Spleen (tissue), 11 donors: ENCODE data around the gene ANKRD28. TPM values are rescaled to one million over a fixed set of nuclear protein-coding genes. Genes with fewer than 3 reads are reported as not detected.

Experiments used
- DNase-seq: peaks from one replicate; pipeline ENCODE4 v3.0.0-alpha.2; 2020
- H3K27ac ChIP-seq, 8 donors: fragments of 200-600 bp; sonication (generic) in 7 of 8; 1 replicate in 4 of 8; 2 replicates in 4 of 8; pipeline versions ENCODE4 v1.5.0 to v1.8.0; 2016 to 2021; ENCODE audit warnings: inconsistent platforms in 4 of 8, mild to moderate bottlenecking in 4 of 8, moderate library complexity in 1 of 8
- H3K27me3 ChIP-seq, 7 donors: fragments of 200-600 bp; sonication (generic) in 6 of 7; replicated peaks in 1 of 7; 1 replicate in 4 of 7; 2 replicates in 3 of 7; pipeline versions ENCODE4 v1.5.0 to v1.8.0; 2016 to 2021; ENCODE audit warnings: inconsistent platforms in 3 of 7, mild to moderate bottlenecking in 1 of 7
- H3K36me3 ChIP-seq, 6 donors: fragments of 200-600 bp; sonication (generic) in 5 of 6; 1 replicate in 4 of 6; 2 replicates in 2 of 6; pipeline versions ENCODE4 v1.5.0 to v1.8.0; 2016 to 2021; ENCODE audit warnings: inconsistent platforms in 2 of 6
- H3K4me1 ChIP-seq, 6 donors: fragments of 200-600 bp; sonication (generic) in 5 of 6; 1 replicate in 3 of 6; 2 replicates in 3 of 6; pipeline versions ENCODE4 v1.5.0 to v1.8.0; 2016 to 2021; ENCODE audit warnings: inconsistent platforms in 3 of 6
- H3K4me3 ChIP-seq, 8 donors: fragments of 200-600 bp; sonication (generic) in 7 of 8; 1 replicate in 4 of 8; 2 replicates in 4 of 8; pipeline versions ENCODE4 v1.5.0 to v1.8.0; 2016 to 2021; ENCODE audit warnings: inconsistent platforms in 4 of 8, mild to moderate bottlenecking in 4 of 8, moderate library complexity in 2 of 8
- H3K9me3 ChIP-seq, 8 donors: fragments of 200-600 bp; sonication (generic) in 7 of 8; 1 replicate in 4 of 8; 2 replicates in 4 of 8; pipeline versions ENCODE4 v1.5.0 to v1.8.0; 2016 to 2021; ENCODE audit warnings: inconsistent platforms in 4 of 8
- POLR2A ChIP-seq, 3 donors: fragments of 450-650 bp; IDR thresholded peaks; one replicate each; pipeline ENCODE4 v1.5.1; 2017; ENCODE audit warnings: antibody characterized with exemption in 3 of 3, mild to moderate bottlenecking in 1 of 3
- POLR2AphosphoS5 ChIP-seq, 3 donors: sonication (generic); formaldehyde crosslinking; IDR thresholded peaks; one replicate each; pipeline ENCODE4 v1.5.1; 2017; ENCODE audit warnings: antibody characterized with exemption in 3 of 3
- WGBS, 5 donors: extraction: QIAGEN DNeasy Blood & Tissue Kit in 3 of 5; methylation state at CpG; one replicate each; pipeline versions ENCODE4 v1.1.5 to v1.1.7; 2013 to 2018; 5-methylcytosine and 5-hydroxymethylcytosine counted together
- intact Hi-C: fragments of 100-400 bp; cut with DNase I; formaldehyde crosslinking; loops from one replicate; pipeline ENCODE4 v1.15.0; 2023; ENCODE audit warnings: low total_unique reads
- polyA plus RNA-seq, 3 donors: library from polyadenylated mRNA; stranded (reverse); fragments of 200-250 nt; gene quantifications; one replicate each; pipeline ENCODE4 v1.2.1, GENCODE V29; 2013
- total RNA-seq, 7 donors: library from RNA; depleted of rRNA in 3 of 7; stranded (reverse); fragments of >200 nt in 3 of 7; fragmentation: NEBNext Ultra II Directional in 4 of 7; extraction: Animal tissue kit (Norgen Biotek cat#: 25700) in 4 of 7; gene quantifications; one replicate each; pipeline versions ENCODE4 v1.1.0 to v1.2.1, GENCODE V29; 2016 to 2021
- TF ChIP-seq, protein P1 (sequence below), 11 experiments: fragments of 200-600 bp in 7 of 11; fragments of 450-650 bp in 4 of 11; sonication (generic) in 4 of 11; IDR thresholded peaks in 8 of 11; conservative IDR thresholded peaks in 3 of 11; 1 replicate in 7 of 11; 2 replicates in 4 of 11; pipeline versions ENCODE4 v1.4.0 to v1.8.0; 2016 to 2021; ENCODE audit warnings: antibody characterized with exemption in 11 of 11, inconsistent platforms in 4 of 11, mild to moderate bottlenecking in 1 of 11
- donor health status: healthy with polysubstance abuse.
- donor health status: DM: no; HTN: no; CAD: no; lungs with moderate emphysema.
- donor health status: DM: no; HTN: no; CAD: no.
- donor health status: Bipolar disorder and iron deficiency.
- donor health status: healthy.
- donor health status: DM: no; HTN: no; CAD: no.
- donor health status: DM: yes; HTN: yes; CAD: no.

ANKRD28 gene
- total and polyA plus RNA-seq, 10 donors = 5.3 to 68.6 (median 42.2) TPM

DNA sequence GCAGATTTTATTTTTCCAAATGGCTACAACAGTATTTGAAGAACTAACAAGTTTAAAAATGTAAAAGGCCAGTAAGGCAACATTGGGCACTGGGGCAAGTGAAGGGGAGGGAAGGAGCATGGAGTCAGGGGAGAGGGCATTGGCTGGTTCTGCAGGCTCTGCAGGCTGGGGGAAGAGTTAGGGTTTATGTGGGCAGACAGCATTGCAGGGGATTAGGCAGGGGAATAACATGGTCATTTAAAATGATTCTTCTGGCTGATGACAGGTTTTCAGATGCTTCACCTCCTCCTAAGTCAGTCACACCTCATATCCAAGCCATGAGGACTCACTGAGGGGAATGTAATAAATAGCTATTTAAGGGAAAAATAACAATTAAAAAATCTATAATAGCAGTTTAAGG is 143.7 kb downstream of the ANKRD28 start:
- intact Hi-C loops = no loop called here
- Histone ChIP-seq H3K4me1 (peaks cover 0 to 5% (median 0%) of the 10 kb centered on the region in 6 donors), H3K27me3 (no peaks in the 10 kb centered on the region), H3K36me3 (no peaks in the 10 kb centered on the region), H3K27ac (no peak overlapping the region), H3K9me3 (peaks cover 9 to 44% (median 33%) of the 10 kb centered on the region in 8 donors), H3K4me3 (no peak overlapping the region)
- no peak for DNase-seq
- no peak for TF ChIP-seq POLR2AphosphoS5 (IDR thresholded peaks at IDR 0.05)
- no peak for TF ChIP-seq POLR2A (IDR thresholded peaks at IDR 0.05)
- TF ChIP-seq, protein P1, sequence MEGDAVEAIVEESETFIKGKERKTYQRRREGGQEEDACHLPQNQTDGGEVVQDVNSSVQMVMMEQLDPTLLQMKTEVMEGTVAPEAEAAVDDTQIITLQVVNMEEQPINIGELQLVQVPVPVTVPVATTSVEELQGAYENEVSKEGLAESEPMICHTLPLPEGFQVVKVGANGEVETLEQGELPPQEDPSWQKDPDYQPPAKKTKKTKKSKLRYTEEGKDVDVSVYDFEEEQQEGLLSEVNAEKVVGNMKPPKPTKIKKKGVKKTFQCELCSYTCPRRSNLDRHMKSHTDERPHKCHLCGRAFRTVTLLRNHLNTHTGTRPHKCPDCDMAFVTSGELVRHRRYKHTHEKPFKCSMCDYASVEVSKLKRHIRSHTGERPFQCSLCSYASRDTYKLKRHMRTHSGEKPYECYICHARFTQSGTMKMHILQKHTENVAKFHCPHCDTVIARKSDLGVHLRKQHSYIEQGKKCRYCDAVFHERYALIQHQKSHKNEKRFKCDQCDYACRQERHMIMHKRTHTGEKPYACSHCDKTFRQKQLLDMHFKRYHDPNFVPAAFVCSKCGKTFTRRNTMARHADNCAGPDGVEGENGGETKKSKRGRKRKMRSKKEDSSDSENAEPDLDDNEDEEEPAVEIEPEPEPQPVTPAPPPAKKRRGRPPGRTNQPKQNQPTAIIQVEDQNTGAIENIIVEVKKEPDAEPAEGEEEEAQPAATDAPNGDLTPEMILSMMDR (IDR thresholded peaks at IDR 0.05 in 8 of 11, conservative IDR thresholded peaks at IDR 0.05 in 3 of 11) = no peak

DNA sequence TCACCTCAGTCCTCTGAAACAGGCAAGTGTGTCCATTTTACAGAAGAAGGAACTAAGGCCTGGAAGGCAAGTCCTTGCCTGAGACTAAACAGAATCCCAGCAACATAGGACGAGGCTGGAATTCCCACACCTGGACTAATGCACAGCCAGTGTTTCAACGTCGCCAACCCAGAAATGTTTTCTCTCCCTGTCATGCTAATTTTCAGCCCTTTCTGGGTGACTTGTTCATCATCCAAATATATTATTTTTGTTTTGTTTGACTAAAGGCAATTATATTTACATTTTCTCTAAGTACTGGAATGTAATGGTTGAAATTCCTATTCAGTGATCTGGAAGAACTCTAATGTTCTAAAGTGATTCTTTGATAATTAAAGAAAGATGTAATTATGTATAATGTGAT is 144.5 kb downstream of the ANKRD28 start:
- intact Hi-C loops = no loop called here
- TF ChIP-seq POLR2A (IDR thresholded peaks at IDR 0.05) (no peak), POLR2AphosphoS5 (IDR thresholded peaks at IDR 0.05) (no peak)
- TF ChIP-seq, protein P1 (IDR thresholded peaks at IDR 0.05 in 8 of 11, conservative IDR thresholded peaks at IDR 0.05 in 3 of 11) = no peak
- no peak for DNase-seq
- no peak overlapping the region for H3K27ac ChIP-seq
- no peak overlapping the region for H3K4me3 ChIP-seq
- WGBS, 5 donors = 88 to 98% (median 96%) methylated on average over 3 of the region's 3 CpGs
- no peaks in the 10 kb centered on the region for H3K36me3 ChIP-seq
- no peaks in the 10 kb centered on the region for H3K27me3 ChIP-seq
- peaks cover 2 to 13% (median 7%) of the 10 kb centered on the region in 6 donors for H3K4me1 ChIP-seq
- H3K9me3 ChIP-seq = peaks cover 9 to 39% (median 33%) of the 10 kb centered on the region in 8 donors

DNA sequence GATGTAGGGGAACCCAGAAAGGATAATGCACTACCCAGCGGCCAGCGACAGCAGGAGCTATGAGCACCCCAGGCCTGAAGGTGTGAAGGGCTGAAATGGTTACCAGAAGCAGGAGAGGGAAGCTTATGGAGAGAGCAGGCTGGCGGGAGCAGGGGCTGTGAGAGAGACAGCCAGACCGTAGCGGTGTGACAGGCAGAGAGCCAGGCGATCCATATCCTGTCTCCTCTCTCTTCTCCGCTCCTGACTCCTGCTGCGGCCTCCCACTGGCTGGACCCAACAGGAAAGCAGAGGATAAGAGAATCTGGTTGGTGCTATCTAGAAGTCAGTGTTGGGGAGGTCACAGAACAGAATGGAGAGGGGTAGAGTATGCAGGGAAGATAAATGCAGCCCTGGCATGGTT is 146.4 kb downstream of the ANKRD28 start:
- H3K4me1 ChIP-seq = peaks cover 17 to 32% (median 25%) of the 10 kb centered on the region in 6 donors
- H3K27me3 ChIP-seq = no peaks in the 10 kb centered on the region
- intact Hi-C loops = no loop called here
- no peak for DNase-seq
- no peaks in the 10 kb centered on the region for H3K36me3 ChIP-seq
- H3K27ac ChIP-seq = no peak overlapping the region
- WGBS, 5 donors = 66 to 85% (median 80%) methylated on average over 8 of the region's 8 CpGs
- no peak overlapping the region for H3K4me3 ChIP-seq
- H3K9me3 ChIP-seq = peaks cover 5 to 20% (median 15%) of the 10 kb centered on the region in 8 donors
- TF ChIP-seq POLR2AphosphoS5 (IDR thresholded peaks at IDR 0.05) (no peak), POLR2A (IDR thresholded peaks at IDR 0.05) (no peak)
- TF ChIP-seq, protein P1 (IDR thresholded peaks at IDR 0.05 in 8 of 11, conservative IDR thresholded peaks at IDR 0.05 in 3 of 11) = no peak

DNA sequence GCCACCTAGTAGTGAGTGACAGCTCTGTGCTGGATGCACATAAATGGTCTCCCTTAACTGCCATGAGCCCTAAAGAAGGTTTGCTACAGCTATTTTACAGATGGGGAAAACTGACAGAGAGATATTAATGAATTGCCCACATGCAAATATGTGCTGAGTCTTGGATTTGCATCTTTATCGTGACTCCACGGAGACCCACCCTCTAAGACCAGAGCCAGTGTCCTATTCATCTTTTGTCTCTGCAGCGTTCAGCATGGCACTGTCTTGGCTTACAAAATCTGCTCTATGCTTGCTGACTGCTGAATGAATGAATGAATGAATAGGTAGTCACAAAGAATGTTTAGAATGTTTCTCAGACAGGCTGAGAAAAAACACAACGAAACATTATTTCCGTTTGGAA is 147.9 kb downstream of the ANKRD28 start:
- H3K36me3 ChIP-seq = peaks cover 0 to 6% (median 0%) of the 10 kb centered on the region in 6 donors
- H3K27ac ChIP-seq = no peak overlapping the region
- intact Hi-C loops = no loop called here
- H3K4me3 ChIP-seq = no peak overlapping the region
- peaks cover 17 to 44% (median 28%) of the 10 kb centered on the region in 6 donors for H3K4me1 ChIP-seq
- H3K27me3 ChIP-seq = no peaks in the 10 kb centered on the region
- H3K9me3 ChIP-seq = peaks cover 0 to 4% (median 0%) of the 10 kb centered on the region in 8 donors
- TF ChIP-seq, protein P1 (IDR thresholded peaks at IDR 0.05 in 8 of 11, conservative IDR thresholded peaks at IDR 0.05 in 3 of 11) = no peak
- TF ChIP-seq POLR2AphosphoS5 (IDR thresholded peaks at IDR 0.05) (no peak), POLR2A (IDR thresholded peaks at IDR 0.05) (no peak)
- 84 to 87% (median 86%) methylated on average over 5 of the region's 5 CpGs for whole genome bisulfite sequencing, 5 donors
- no peak for DNase-seq
